Liver (tissue), 9 donors: ENCODE data around the gene ZNF316. TPM values are rescaled to one million over a fixed set of nuclear protein-coding genes. Genes with fewer than 3 reads are reported as not detected.

ENCODE experiments used
- DNase-seq: peaks from one replicate; pipeline ENCODE4 v3.0.0-alpha.2; 2017; ENCODE audit warnings: low spot score
- H3K27ac ChIP-seq, 2 donors: one replicate each; pipeline ENCODE4 v1.7.0; 2013; ENCODE audit warnings: inconsistent platforms in 2 of 2, low read length in 2 of 2, control low read depth in 1 of 2, low read depth in 1 of 2, mild to moderate bottlenecking in 1 of 2
- H3K27me3 ChIP-seq, 4 donors: one replicate each; pipeline versions ENCODE4 v1.6.1 to v1.7.0; 2013; ENCODE audit warnings: low read length in 3 of 4, inconsistent platforms in 1 of 4, mild to moderate bottlenecking in 1 of 4, moderate library complexity in 1 of 4; ENCODE audit not compliant: control insufficient read depth in 4 of 4, insufficient read depth in 4 of 4
- H3K36me3 ChIP-seq, 4 donors: one replicate each; pipeline versions ENCODE4 v1.6.1 to v1.7.0; 2013; ENCODE audit warnings: low read length in 3 of 4, mild to moderate bottlenecking in 3 of 4, low read depth in 1 of 4, moderate library complexity in 1 of 4; ENCODE audit not compliant: control insufficient read depth in 4 of 4, insufficient read depth in 3 of 4
- H3K4me1 ChIP-seq, 4 donors: one replicate each; pipeline versions ENCODE4 v1.6.1 to v1.7.0; 2013; ENCODE audit warnings: low read length in 3 of 4, mild to moderate bottlenecking in 3 of 4, moderate library complexity in 1 of 4; ENCODE audit not compliant: control insufficient read depth in 4 of 4, insufficient read depth in 4 of 4
- H3K4me3 ChIP-seq, 3 donors: one replicate each; pipeline versions ENCODE4 v1.6.1 to v1.7.0; 2013; ENCODE audit warnings: low read length in 3 of 3, control low read depth in 1 of 3, low read depth in 1 of 3, mild to moderate bottlenecking in 1 of 3
- H3K9ac ChIP-seq, 2 donors: one replicate each; pipeline ENCODE4 v1.7.0; 2013; ENCODE audit warnings: low read length in 2 of 2, mild to moderate bottlenecking in 2 of 2, moderate library complexity in 2 of 2, control low read depth in 1 of 2, low read depth in 1 of 2
- H3K9me3 ChIP-seq, 4 donors: one replicate each; pipeline versions ENCODE4 v1.6.1 to v1.7.0; 2013; ENCODE audit warnings: low read length in 3 of 4; ENCODE audit not compliant: control insufficient read depth in 4 of 4
- EGR1 ChIP-seq, 2 donors: IDR thresholded peaks; 2 replicates each; pipeline ENCODE4 v1.6.1; 2016 to 2018; ENCODE audit warnings: antibody characterized with exemption in 2 of 2, low read depth in 2 of 2
- FOXA1 ChIP-seq: IDR thresholded peaks from 2 replicates; pipeline ENCODE4 v1.6.1; 2016; ENCODE audit warnings: antibody characterized with exemption
- FOXA2 ChIP-seq: IDR thresholded peaks from 2 replicates; pipeline ENCODE4 v1.6.1; 2016; ENCODE audit warnings: antibody characterized with exemption
- HNF4A ChIP-seq, 2 donors: conservative IDR thresholded peaks; 2 replicates each; pipeline ENCODE4 v1.6.1; 2016; ENCODE audit warnings: antibody characterized with exemption in 2 of 2, mild to moderate bottlenecking in 2 of 2
- HNF4G ChIP-seq: IDR thresholded peaks from 2 replicates; pipeline ENCODE4 v1.6.1; 2016; ENCODE audit warnings: antibody characterized with exemption
- JUND ChIP-seq, 2 donors: IDR thresholded peaks; 2 replicates each; pipeline ENCODE4 v1.6.1; 2016; ENCODE audit warnings: antibody characterized with exemption in 2 of 2
- NR2F2 ChIP-seq: IDR thresholded peaks from 2 replicates; pipeline ENCODE4 v1.6.1; 2016; ENCODE audit warnings: antibody characterized with exemption
- RAD21 ChIP-seq, 2 donors: IDR thresholded peaks; 2 replicates each; pipeline ENCODE4 v1.6.1; 2016; ENCODE audit warnings: antibody characterized with exemption in 2 of 2, mild to moderate bottlenecking in 2 of 2
- RXRA ChIP-seq, 2 donors: IDR thresholded peaks; 2 replicates each; pipeline ENCODE4 v1.6.1; 2017 to 2018; ENCODE audit warnings: antibody characterized with exemption in 2 of 2, mild to moderate bottlenecking in 1 of 2
- SP1 ChIP-seq: IDR thresholded peaks from 2 replicates; pipeline ENCODE4 v1.6.1; 2018; ENCODE audit warnings: antibody characterized with exemption, mild to moderate bottlenecking
- TAF1 ChIP-seq: conservative IDR thresholded peaks from 2 replicates; pipeline ENCODE4 v1.6.1; 2016; ENCODE audit warnings: antibody characterized with exemption, mild to moderate bottlenecking
- YY1 ChIP-seq: IDR thresholded peaks from 2 replicates; pipeline ENCODE4 v1.6.1; 2016; ENCODE audit warnings: antibody characterized with exemption, mild to moderate bottlenecking
- WGBS: extraction: QIAGEN DNeasy Blood & Tissue Kit; methylation state at CpG from one replicate; pipeline ENCODE4 v1.1.7; 2013; 5-methylcytosine and 5-hydroxymethylcytosine counted together
- polyA plus RNA-seq, 2 donors: library from polyadenylated mRNA; stranded (reverse) in 1 of 2; unstranded in 1 of 2; fragments of 200-250 nt in 1 of 2; fragments of >200 nt in 1 of 2; fragmentation: Nextera tagmentation in 1 of 2; extraction: Ambion mirVana in 1 of 2; gene quantifications; one replicate each; pipeline versions ENCODE4 v1.2.1 to v1.2.3, GENCODE V29; 2013 to 2015
- total RNA-seq, 2 donors: library from RNA; depleted of rRNA; stranded (reverse); fragments of >200 nt; gene quantifications; one replicate each; pipeline ENCODE4 v1.2.3, GENCODE V29; 2014
- TF ChIP-seq, protein P1 (sequence below): IDR thresholded peaks from 2 replicates; pipeline ENCODE4 v1.6.1; 2016; ENCODE audit warnings: antibody characterized with exemption, mild to moderate bottlenecking
- TF ChIP-seq, protein P2 (sequence below): IDR thresholded peaks from 2 replicates; pipeline ENCODE4 v1.6.1; 2016; ENCODE audit warnings: antibody characterized with exemption
- TF ChIP-seq, protein P3 (sequence below): IDR thresholded peaks from 2 replicates; pipeline ENCODE4 v1.6.1; 2016; ENCODE audit warnings: antibody characterized with exemption
- TF ChIP-seq, protein P4 (sequence below): fragments of 150-350 bp; IDR thresholded peaks from 2 replicates; pipeline ENCODE4 v1.5.1; 2017; ENCODE audit warnings: improper control_type of control experiment, low read depth, low read length; ENCODE audit not compliant: missing input control
- donor health status: healthy.
- donor health status: healthy.
- donor health status: healthy.
- donor health status: healthy.
- donor health status: healthy.

Gene ZNF316
- total and polyA plus RNA-seq, 4 donors: 0.35 to 14.3 (median 7.2) TPM

DNA sequence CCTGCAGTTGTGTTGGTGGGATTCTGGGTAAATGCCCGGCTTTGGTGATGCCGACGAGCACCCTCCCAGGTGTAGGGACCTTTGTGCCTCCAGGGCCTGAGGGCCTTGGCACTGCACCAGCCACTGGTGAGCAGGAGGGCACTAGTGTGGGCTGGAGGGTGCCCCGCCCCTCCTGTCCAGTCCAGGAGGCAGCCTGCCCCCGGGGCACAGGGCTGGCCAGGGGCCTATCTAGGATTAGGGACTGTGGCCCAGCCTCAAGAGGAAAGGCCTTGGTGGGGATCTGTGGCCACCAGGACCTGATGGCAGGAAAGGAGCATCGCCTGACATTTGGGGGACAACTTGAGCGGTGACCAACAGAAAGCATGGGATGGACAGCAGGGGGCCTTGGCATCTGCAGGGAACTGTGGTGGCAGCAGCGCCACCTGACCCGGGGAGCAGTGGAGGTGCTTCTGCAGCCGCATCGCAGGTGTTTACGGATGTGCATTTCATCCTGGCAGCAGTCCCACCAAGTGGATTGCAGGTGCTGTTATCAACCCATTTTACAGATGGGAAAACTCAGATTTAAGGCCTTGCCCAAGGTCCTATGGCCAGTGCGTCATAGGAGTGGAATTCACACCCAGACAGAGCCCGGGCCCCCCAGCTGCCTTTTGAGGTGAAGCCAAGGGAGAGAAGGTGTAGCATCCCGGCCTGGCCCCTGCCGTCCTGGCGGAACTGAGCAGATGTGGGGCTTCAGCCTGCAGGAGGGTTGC is 11.1 kb downstream of the ZNF316 start:
- H3K9me3 ChIP-seq: peaks cover 2 to 12% (median 8%) of the 10 kb centered on the region in 4 donors
- peaks cover 22 to 87% (median 35%) of the 10 kb centered on the region in 4 donors for H3K36me3 ChIP-seq
- H3K4me3 ChIP-seq: no peak overlapping the region
- TF ChIP-seq EGR1 (IDR thresholded peaks at IDR 0.05; ENCODE audit: low read depth in 2 of 2): no peak
- TF ChIP-seq, protein P1, sequence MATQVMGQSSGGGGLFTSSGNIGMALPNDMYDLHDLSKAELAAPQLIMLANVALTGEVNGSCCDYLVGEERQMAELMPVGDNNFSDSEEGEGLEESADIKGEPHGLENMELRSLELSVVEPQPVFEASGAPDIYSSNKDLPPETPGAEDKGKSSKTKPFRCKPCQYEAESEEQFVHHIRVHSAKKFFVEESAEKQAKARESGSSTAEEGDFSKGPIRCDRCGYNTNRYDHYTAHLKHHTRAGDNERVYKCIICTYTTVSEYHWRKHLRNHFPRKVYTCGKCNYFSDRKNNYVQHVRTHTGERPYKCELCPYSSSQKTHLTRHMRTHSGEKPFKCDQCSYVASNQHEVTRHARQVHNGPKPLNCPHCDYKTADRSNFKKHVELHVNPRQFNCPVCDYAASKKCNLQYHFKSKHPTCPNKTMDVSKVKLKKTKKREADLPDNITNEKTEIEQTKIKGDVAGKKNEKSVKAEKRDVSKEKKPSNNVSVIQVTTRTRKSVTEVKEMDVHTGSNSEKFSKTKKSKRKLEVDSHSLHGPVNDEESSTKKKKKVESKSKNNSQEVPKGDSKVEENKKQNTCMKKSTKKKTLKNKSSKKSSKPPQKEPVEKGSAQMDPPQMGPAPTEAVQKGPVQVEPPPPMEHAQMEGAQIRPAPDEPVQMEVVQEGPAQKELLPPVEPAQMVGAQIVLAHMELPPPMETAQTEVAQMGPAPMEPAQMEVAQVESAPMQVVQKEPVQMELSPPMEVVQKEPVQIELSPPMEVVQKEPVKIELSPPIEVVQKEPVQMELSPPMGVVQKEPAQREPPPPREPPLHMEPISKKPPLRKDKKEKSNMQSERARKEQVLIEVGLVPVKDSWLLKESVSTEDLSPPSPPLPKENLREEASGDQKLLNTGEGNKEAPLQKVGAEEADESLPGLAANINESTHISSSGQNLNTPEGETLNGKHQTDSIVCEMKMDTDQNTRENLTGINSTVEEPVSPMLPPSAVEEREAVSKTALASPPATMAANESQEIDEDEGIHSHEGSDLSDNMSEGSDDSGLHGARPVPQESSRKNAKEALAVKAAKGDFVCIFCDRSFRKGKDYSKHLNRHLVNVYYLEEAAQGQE: no peak
- no peak for TF ChIP-seq HNF4A (conservative IDR thresholded peaks at IDR 0.05)
- TF ChIP-seq NR2F2: no peak
- TF ChIP-seq RAD21 (IDR thresholded peaks at IDR 0.05): no peak
- TF ChIP-seq JUND (IDR thresholded peaks at IDR 0.05): no peak
- TF ChIP-seq, protein P2, sequence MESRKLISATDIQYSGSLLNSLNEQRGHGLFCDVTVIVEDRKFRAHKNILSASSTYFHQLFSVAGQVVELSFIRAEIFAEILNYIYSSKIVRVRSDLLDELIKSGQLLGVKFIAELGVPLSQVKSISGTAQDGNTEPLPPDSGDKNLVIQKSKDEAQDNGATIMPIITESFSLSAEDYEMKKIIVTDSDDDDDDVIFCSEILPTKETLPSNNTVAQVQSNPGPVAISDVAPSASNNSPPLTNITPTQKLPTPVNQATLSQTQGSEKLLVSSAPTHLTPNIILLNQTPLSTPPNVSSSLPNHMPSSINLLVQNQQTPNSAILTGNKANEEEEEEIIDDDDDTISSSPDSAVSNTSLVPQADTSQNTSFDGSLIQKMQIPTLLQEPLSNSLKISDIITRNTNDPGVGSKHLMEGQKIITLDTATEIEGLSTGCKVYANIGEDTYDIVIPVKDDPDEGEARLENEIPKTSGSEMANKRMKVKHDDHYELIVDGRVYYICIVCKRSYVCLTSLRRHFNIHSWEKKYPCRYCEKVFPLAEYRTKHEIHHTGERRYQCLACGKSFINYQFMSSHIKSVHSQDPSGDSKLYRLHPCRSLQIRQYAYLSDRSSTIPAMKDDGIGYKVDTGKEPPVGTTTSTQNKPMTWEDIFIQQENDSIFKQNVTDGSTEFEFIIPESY: no peak
- no peak for TF ChIP-seq FOXA1
- no peak for TF ChIP-seq TAF1
- TF ChIP-seq HNF4G: no peak
- no peaks in the 10 kb centered on the region for H3K4me1 ChIP-seq
- no peaks in the 10 kb centered on the region for H3K27me3 ChIP-seq
- no peak for DNase-seq
- WGBS: 97% methylated on average over 17 of the region's 17 CpGs
- H3K27ac ChIP-seq: no peak overlapping the region
- H3K9ac ChIP-seq: no peak overlapping the region

DNA sequence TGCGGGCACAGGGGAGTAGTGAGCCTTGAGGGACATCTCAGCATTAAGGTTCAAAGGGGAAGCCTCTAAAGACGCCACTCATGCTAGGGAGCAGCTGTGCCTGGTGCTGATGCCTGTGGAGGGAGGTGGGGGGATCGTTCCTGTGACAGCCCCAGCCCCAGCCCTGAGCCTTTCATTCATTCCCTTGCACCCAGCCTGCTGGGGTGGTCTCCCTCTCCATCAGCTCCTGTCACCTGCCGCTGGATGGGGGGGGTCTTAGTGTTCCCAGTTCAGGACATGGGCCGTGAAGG is 11.6 kb downstream of the ZNF316 start:
- TF ChIP-seq HNF4G: no peak
- TF ChIP-seq, protein P1: no peak
- no peak for TF ChIP-seq FOXA2
- no peak for TF ChIP-seq TAF1
- TF ChIP-seq RAD21 (IDR thresholded peaks at IDR 0.05): no peak
- TF ChIP-seq, protein P3, sequence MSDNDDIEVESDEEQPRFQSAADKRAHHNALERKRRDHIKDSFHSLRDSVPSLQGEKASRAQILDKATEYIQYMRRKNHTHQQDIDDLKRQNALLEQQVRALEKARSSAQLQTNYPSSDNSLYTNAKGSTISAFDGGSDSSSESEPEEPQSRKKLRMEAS: no peak
- no peak for TF ChIP-seq SP1
- no peak for TF ChIP-seq JUND (IDR thresholded peaks at IDR 0.05)
- TF ChIP-seq EGR1 (IDR thresholded peaks at IDR 0.05; ENCODE audit: low read depth in 2 of 2): no peak
- no peak for TF ChIP-seq RXRA (IDR thresholded peaks at IDR 0.05)
- no peak for TF ChIP-seq YY1
- TF ChIP-seq, protein P2: no peak
- TF ChIP-seq, protein P4, sequence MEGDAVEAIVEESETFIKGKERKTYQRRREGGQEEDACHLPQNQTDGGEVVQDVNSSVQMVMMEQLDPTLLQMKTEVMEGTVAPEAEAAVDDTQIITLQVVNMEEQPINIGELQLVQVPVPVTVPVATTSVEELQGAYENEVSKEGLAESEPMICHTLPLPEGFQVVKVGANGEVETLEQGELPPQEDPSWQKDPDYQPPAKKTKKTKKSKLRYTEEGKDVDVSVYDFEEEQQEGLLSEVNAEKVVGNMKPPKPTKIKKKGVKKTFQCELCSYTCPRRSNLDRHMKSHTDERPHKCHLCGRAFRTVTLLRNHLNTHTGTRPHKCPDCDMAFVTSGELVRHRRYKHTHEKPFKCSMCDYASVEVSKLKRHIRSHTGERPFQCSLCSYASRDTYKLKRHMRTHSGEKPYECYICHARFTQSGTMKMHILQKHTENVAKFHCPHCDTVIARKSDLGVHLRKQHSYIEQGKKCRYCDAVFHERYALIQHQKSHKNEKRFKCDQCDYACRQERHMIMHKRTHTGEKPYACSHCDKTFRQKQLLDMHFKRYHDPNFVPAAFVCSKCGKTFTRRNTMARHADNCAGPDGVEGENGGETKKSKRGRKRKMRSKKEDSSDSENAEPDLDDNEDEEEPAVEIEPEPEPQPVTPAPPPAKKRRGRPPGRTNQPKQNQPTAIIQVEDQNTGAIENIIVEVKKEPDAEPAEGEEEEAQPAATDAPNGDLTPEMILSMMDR: no peak
- no peak for TF ChIP-seq NR2F2
- Histone ChIP-seq H3K27me3 (no peaks in the 10 kb centered on the region), H3K9me3 (peaks cover 2 to 18% (median 8%) of the 10 kb centered on the region in 4 donors), H3K4me3 (no peak overlapping the region), H3K4me1 (no peaks in the 10 kb centered on the region), H3K36me3 (peaks cover 22 to 82% (median 35%) of the 10 kb centered on the region in 4 donors), H3K27ac (no peak overlapping the region), H3K9ac (no peak overlapping the region)
- WGBS: 96% methylated on average over 5 of the region's 5 CpGs
- DNase-seq: no peak
